Astrocyte (in vitro differentiated cells and primary cell): ENCODE results near the gene IFRD2. TPM values are rescaled to one million over a fixed set of nuclear protein-coding genes. Genes with fewer than 3 reads are reported as not detected.

Source experiments
- DNase-seq: peaks from one replicate; pipeline ENCODE4 v3.0.0-alpha.2; 2010; ENCODE audit warnings: low read depth
- FAIRE-seq: peaks from 2 replicates; lab custom pipeline; 2011; peaks lifted over from hg19 to GRCh38; lab: Jason Lieb, UNC
- H2AFZ ChIP-seq: 2 replicates; pipeline ENCODE4 v1.6.0; 2012; ENCODE audit warnings: low read depth, low read length, inconsistent platforms
- H3K27ac ChIP-seq: 2 replicates; pipeline ENCODE4 v1.5.1; 2011; ENCODE audit warnings: low read depth, low read length, inconsistent platforms
- H3K27me3 ChIP-seq: 2 replicates; pipeline ENCODE4 v1.6.0; 2011; ENCODE audit warnings: low read length, inconsistent platforms; ENCODE audit not compliant: insufficient read depth
- H3K36me3 ChIP-seq: 2 replicates; pipeline ENCODE4 v1.5.1; 2011; ENCODE audit warnings: low read length, inconsistent platforms; ENCODE audit not compliant: insufficient read depth
- H3K4me1 ChIP-seq: 2 replicates; pipeline ENCODE4 v1.5.1; 2011; ENCODE audit warnings: low read length, inconsistent platforms; ENCODE audit not compliant: insufficient read depth
- H3K4me2 ChIP-seq: 2 replicates; pipeline ENCODE4 v1.6.0; 2012; ENCODE audit warnings: low read length, inconsistent platforms
- H3K4me3 ChIP-seq: 2 replicates; pipeline ENCODE4 v1.5.1; 2011; ENCODE audit warnings: low read depth, mild to moderate bottlenecking, low read length, inconsistent platforms; ENCODE audit not compliant: insufficient read depth
- H3K79me2 ChIP-seq: 2 replicates; pipeline ENCODE4 v1.6.0; 2012; ENCODE audit warnings: mild to moderate bottlenecking, low read length, inconsistent platforms; ENCODE audit not compliant: insufficient read depth
- H3K9ac ChIP-seq: 2 replicates; pipeline ENCODE4 v1.6.0; 2012; ENCODE audit warnings: mild to moderate bottlenecking, low read length, inconsistent platforms
- H3K9me3 ChIP-seq: 2 replicates; pipeline ENCODE4 v1.5.1; 2012; ENCODE audit warnings: low read depth, mild to moderate bottlenecking, low read length, inconsistent platforms; ENCODE audit not compliant: insufficient read depth
- H4K20me1 ChIP-seq: 2 replicates; pipeline ENCODE4 v1.6.0; 2012; ENCODE audit warnings: low read length, inconsistent platforms; ENCODE audit not compliant: insufficient read depth
- H3K27ac Mint-ChIP-seq: one replicate; pipeline ENCODE4 v1.8.0; 2021; ENCODE audit warnings: mild to moderate bottlenecking, mixed read lengths; ENCODE audit not compliant: unreplicated experiment
- H3K27me3 Mint-ChIP-seq: one replicate; pipeline ENCODE4 v1.8.0; 2021; ENCODE audit warnings: low read depth, mixed read lengths; ENCODE audit not compliant: unreplicated experiment
- H3K36me3 Mint-ChIP-seq: one replicate; pipeline ENCODE4 v1.8.0; 2021; ENCODE audit warnings: low read depth, mixed read lengths; ENCODE audit not compliant: unreplicated experiment
- H3K4me1 Mint-ChIP-seq: one replicate; pipeline ENCODE4 v1.8.0; 2021; ENCODE audit warnings: low read depth, mixed read lengths; ENCODE audit not compliant: unreplicated experiment
- H3K4me3 Mint-ChIP-seq: one replicate; pipeline ENCODE4 v1.8.0; 2021; ENCODE audit warnings: mild to moderate bottlenecking, moderate library complexity, mixed read lengths; ENCODE audit not compliant: unreplicated experiment
- H3K9me3 Mint-ChIP-seq: one replicate; pipeline ENCODE4 v1.8.0; 2021; ENCODE audit warnings: mild to moderate bottlenecking, mixed read lengths; ENCODE audit not compliant: unreplicated experiment
- EZH2 ChIP-seq: IDR thresholded peaks from 2 replicates; pipeline ENCODE4 v1.6.1; 2012; ENCODE audit warnings: mild to moderate bottlenecking, low read length, inconsistent platforms; ENCODE audit not compliant: insufficient read depth
- total RNA-seq: library from RNA; stranded (reverse); gene quantifications from 2 replicates; pipeline ENCODE4 v1.2.1, GENCODE V29; 2021
- TF ChIP-seq, protein P1 (sequence below): IDR thresholded peaks from 2 replicates; pipeline ENCODE4 v1.5.1; 2011; ENCODE audit warnings: low read depth, mild to moderate bottlenecking, inconsistent platforms, low read length, moderate library complexity; ENCODE audit not compliant: insufficient read depth

The IFRD2 gene
- total RNA-seq, 1 donor from 2014 or later = 66.8 TPM

DNA sequence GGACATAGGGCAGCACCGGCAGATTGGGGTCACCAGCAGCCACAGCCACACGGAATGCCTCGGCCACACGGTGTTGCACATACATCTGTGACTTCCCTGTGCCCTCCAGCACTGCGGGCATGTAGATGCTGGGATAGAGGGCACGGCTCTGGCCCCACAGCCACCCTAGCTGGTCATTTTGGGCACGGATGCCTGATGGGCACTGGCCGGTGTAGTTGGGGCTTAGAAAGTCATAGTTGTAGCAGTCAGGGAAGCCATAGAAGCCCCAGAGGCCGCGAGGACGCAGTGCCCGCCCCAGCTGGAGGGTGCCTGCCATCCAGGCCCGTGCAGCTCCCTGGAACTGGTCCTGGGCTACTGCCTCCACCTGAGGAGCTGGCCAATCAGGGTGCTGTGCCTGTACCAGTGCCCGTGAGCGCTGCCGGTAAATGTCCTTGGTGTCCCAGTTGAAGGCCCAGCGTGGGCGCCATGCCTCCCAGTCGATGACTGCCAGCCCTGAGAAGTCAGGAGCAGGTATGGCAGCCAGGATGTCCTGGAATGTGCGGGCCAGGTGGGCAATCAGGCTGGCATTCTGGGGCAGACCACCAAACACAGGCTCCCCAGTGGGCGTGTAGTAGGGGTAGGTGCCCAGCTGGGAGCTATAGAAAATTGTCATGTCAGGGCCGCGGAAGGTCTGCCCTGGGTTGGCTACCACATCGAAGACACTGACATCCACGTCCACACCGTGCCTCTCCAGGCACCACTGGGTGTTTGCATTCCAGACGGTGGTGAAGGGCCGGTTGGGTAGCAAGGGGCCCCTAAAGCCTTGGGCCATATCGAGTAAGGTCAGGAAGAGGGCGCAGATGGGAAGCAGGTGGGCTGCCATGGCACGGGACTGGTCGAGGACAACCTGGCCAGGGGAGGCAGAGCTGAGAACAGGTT is 10.1 kb upstream of the IFRD2 start:
- H3K36me3 ChIP-seq = no peaks in the 10 kb centered on the region
- H3K9me3 ChIP-seq = no peaks in the 10 kb centered on the region
- H2AFZ ChIP-seq = no peak overlapping the region
- H3K9me3 Mint-ChIP-seq = no peaks in the 10 kb centered on the region
- peak overlapping the region; percentile 69 for H3K27ac Mint-ChIP-seq
- peaks cover 11% of the 10 kb centered on the region for H3K4me1 Mint-ChIP-seq
- TF ChIP-seq EZH2 = no peak
- TF ChIP-seq, protein P1, sequence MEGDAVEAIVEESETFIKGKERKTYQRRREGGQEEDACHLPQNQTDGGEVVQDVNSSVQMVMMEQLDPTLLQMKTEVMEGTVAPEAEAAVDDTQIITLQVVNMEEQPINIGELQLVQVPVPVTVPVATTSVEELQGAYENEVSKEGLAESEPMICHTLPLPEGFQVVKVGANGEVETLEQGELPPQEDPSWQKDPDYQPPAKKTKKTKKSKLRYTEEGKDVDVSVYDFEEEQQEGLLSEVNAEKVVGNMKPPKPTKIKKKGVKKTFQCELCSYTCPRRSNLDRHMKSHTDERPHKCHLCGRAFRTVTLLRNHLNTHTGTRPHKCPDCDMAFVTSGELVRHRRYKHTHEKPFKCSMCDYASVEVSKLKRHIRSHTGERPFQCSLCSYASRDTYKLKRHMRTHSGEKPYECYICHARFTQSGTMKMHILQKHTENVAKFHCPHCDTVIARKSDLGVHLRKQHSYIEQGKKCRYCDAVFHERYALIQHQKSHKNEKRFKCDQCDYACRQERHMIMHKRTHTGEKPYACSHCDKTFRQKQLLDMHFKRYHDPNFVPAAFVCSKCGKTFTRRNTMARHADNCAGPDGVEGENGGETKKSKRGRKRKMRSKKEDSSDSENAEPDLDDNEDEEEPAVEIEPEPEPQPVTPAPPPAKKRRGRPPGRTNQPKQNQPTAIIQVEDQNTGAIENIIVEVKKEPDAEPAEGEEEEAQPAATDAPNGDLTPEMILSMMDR = no peak
- no peak for DNase-seq
- no peak overlapping the region for H3K4me3 ChIP-seq
- H4K20me1 ChIP-seq = no peaks in the 10 kb centered on the region
- H3K4me2 ChIP-seq = no peak overlapping the region
- no peak overlapping the region for H3K27ac ChIP-seq
- no peaks in the 10 kb centered on the region for H3K27me3 Mint-ChIP-seq
- H3K27me3 ChIP-seq = no peaks in the 10 kb centered on the region
- H3K4me3 Mint-ChIP-seq = no peak overlapping the region
- H3K36me3 Mint-ChIP-seq = peaks cover 4% of the 10 kb centered on the region
- H3K4me1 ChIP-seq = peaks cover 17% of the 10 kb centered on the region
- no peak overlapping the region for H3K9ac ChIP-seq
- H3K79me2 ChIP-seq = peaks cover 5% of the 10 kb centered on the region
- FAIRE-seq = no peak

DNA sequence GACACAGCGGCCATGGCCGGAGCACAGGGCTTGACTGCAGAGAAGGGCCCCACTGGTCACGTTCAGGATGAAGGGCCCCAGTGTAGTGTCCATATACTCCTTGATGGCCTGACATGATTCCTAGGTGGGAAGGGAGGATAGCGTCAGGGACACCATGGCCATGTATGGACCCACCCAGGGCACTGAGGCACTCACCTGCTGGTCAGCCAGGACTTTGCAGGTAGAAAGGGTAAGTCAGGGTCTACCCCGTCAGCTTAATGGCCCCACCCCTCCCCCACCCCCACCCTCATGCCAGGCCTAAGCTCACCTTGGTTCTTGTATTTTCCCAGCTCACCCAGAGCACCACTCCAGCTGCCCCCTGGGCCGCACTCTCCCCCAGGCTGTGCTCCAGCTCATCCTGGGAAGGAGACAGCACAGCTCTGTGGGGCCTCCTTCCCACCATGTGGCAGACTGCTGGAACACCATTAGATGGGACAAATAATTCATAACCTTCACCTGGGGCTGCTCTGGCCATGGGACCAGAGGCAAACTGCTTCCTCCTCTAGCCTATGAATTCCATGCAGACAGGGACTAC is 8.5 kb upstream of the IFRD2 start:
- Histone ChIP-seq H3K36me3 (no peaks in the 10 kb centered on the region), H2AFZ (peak overlapping the region; percentile 27), H3K27ac (no peak overlapping the region), H3K9ac (no peak overlapping the region), H3K27me3 (no peaks in the 10 kb centered on the region), H3K4me2 (peak overlapping the region; percentile 91), H4K20me1 (no peaks in the 10 kb centered on the region), H3K4me3 (no peak overlapping the region), H3K4me1 (peaks cover 17% of the 10 kb centered on the region), H3K79me2 (peaks cover 7% of the 10 kb centered on the region), H3K9me3 (no peaks in the 10 kb centered on the region)
- Mint-ChIP-seq H3K36me3 (peaks cover 1% of the 10 kb centered on the region), H3K4me3 (no peak overlapping the region), H3K27me3 (no peaks in the 10 kb centered on the region), H3K27ac (peak overlapping the region; percentile 38), H3K4me1 (peaks cover 11% of the 10 kb centered on the region), H3K9me3 (no peaks in the 10 kb centered on the region)
- TF ChIP-seq, protein P1 = no peak
- TF ChIP-seq EZH2 = no peak
- DNase-seq (no peak), FAIRE-seq (no peak)
